ENCODE results near the gene RAB15. TPM values are rescaled to one million over a fixed set of nuclear protein-coding genes. Genes with fewer than 3 reads are reported as not detected.

The RAB15 gene
- total RNA-seq, 4 donors from 2014 or later = 2.5 to 10.0 (median 5.6) TPM

- Histone ChIP-seq H3K27me3 (no peaks in the 10 kb centered on the region), H3K4me3 (no peak overlapping the region), H3K36me3 (peaks cover 0 to 88% of the 10 kb centered on the region in 2 donors), H3K4me1 (no peaks in the 10 kb centered on the region), H3K9me3 (no peaks in the 10 kb centered on the region), H3K27ac (no peak overlapping the region)
- WGBS, 2 donors (ENCODE audit: low coverage in 1 of 2) = 75 to 82% methylated on average over 4 of the region's 4 CpGs
- TF ChIP-seq POLR2A (IDR thresholded peaks at IDR 0.05) = no peak
- TF ChIP-seq POLR2AphosphoS5 (IDR thresholded peaks at IDR 0.05) = no peak
- TF ChIP-seq CTCF (IDR thresholded peaks at IDR 0.05) = no peak
- TF ChIP-seq EP300 (IDR thresholded peaks at IDR 0.05) = no peak
- ATAC-seq = no peak
Measured at GRCh38 chr14:65012353-65012752, 40.2 kb upstream of the RAB15 start.

DNA sequence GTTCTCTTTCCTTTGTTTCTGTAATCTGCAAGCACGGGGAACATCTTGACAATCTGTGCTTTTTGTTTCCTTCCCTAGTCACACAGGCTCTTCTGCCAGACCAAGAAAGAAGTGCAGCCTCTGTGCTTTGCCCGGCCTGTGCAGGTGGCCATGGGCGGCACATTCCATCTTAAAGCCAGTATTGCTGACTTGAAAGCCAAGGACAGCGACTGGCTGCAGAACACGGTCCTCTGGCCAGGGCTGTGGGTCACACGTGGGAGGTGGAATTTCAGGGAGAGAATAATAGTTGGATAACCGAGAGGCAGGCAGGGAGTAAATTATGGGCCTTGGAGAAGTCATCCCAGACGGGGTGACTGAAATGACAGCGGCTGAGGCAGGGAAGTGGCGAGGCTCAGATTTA lies 39.4 kb upstream of the RAB15 start:
- ATAC-seq = no peak
- peaks cover 0 to 80% of the 10 kb centered on the region in 2 donors for H3K36me3 ChIP-seq

DNA sequence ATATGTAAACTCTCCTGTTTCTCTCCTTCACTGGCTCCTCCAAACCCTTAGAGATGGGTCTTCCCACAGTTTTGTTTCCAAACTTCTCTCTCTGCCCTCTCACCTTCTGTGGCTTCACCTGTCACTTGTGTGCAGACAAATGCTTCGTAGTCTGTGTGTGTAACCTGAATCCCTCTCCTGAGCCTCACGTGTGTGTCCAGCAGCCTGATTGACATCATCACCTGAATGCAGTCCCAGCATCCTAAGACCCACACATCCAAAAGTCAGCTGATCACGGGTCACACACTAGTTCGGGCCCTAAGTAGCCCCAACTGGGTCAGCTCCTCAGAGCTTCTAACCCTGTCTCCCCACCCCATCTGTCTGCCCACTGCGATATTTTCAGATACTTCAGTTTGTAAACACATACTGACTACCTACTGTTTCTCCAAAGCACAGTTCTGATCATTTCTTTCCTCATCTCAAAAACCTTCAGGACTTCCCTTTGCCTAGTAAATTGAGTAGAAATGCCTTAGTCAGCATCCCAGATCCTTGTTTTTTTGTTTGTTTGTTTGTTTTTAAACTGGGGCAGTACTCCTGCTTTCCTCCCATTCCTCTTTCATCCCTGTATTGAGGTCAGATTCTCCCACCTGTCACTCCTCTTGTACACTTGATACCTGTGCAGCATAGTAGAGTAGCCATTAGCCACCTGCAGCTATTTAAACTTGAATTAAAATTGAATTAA lies 38.2 kb upstream of the RAB15 start:
- no peak overlapping the region for H3K4me3 ChIP-seq
- H3K27ac ChIP-seq = no peak overlapping the region
- peaks cover 0 to 73% of the 10 kb centered on the region in 2 donors for H3K36me3 ChIP-seq
- no peaks in the 10 kb centered on the region for H3K4me1 ChIP-seq
- ATAC-seq = no peak
- H3K27me3 ChIP-seq = no peaks in the 10 kb centered on the region
- H3K9me3 ChIP-seq = no peaks in the 10 kb centered on the region
- 86 to 100% methylated on average over 2 to 5 of the region's 5 CpGs for WGBS, 2 donors (ENCODE audit: low coverage in 1 of 2)
- no peak for TF ChIP-seq POLR2AphosphoS5 (IDR thresholded peaks at IDR 0.05)
- TF ChIP-seq CTCF (IDR thresholded peaks at IDR 0.05) = no peak
- TF ChIP-seq EP300 (IDR thresholded peaks at IDR 0.05) = no peak
- TF ChIP-seq POLR2A (IDR thresholded peaks at IDR 0.05) = no peak

More for the DNA sequence above, 39.4 kb upstream of the RAB15 start:
- Histone ChIP-seq H3K4me1 (no peaks in the 10 kb centered on the region), H3K9me3 (no peaks in the 10 kb centered on the region), H3K27me3 (no peaks in the 10 kb centered on the region), H3K4me3 (no peak overlapping the region), H3K27ac (no peak overlapping the region)
- TF ChIP-seq CTCF (IDR thresholded peaks at IDR 0.05) (no peak), POLR2AphosphoS5 (IDR thresholded peaks at IDR 0.05) (no peak), POLR2A (IDR thresholded peaks at IDR 0.05) (no peak), EP300 (IDR thresholded peaks at IDR 0.05) (no peak)
- 77 to 82% methylated on average over 5 to 8 of the region's 10 CpGs for WGBS, 2 donors (ENCODE audit: low coverage in 1 of 2)

GRCh38 chr14:65007202-65007601 lies 35.1 kb upstream of the RAB15 start:
- TF ChIP-seq CTCF (IDR thresholded peaks at IDR 0.05) (no peak), EP300 (IDR thresholded peaks at IDR 0.05) (no peak), POLR2AphosphoS5 (IDR thresholded peaks at IDR 0.05) (no peak), POLR2A (IDR thresholded peaks at IDR 0.05) (no peak)
- no peak for ATAC-seq
- H3K27ac ChIP-seq = no peak overlapping the region
- H3K9me3 ChIP-seq = no peaks in the 10 kb centered on the region
- no peaks in the 10 kb centered on the region for H3K27me3 ChIP-seq
- 71% methylated on average over 1 of the region's 1 CpG; no CpG with 5 or more reads in 1 of the 2 donors for WGBS, 2 donors (ENCODE audit: low coverage in 1 of 2)
- no peak overlapping the region for H3K4me3 ChIP-seq
- H3K4me1 ChIP-seq = no peaks in the 10 kb centered on the region
- peaks cover 0 to 52% of the 10 kb centered on the region in 2 donors for H3K36me3 ChIP-seq

DNA sequence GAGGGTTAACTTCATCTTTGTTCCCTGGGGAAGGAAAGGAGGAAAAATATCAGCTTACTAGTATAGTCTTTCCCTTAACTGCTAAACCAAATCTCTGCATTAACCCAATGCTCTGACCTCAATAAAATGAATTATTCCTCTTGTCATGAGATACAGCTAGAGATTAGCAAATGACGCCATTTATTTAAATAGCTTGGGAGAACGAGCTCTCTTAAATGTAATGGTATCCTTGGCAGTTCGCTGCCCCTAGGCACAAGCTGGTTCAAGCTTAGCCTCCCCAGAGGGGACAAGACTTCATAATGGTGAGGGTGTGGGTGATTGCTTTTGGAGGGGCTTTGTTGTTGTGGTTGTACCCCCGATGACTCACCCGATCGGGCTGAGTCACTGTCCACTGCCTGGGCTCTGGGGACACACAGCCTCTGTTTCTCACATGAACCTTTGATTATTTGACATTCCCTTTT lies 34.2 kb upstream of the RAB15 start:
- no peak for ATAC-seq
- WGBS, 2 donors (ENCODE audit: low coverage in 1 of 2) = 75 to 80% methylated on average over 3 to 5 of the region's 6 CpGs

More for the DNA sequence above, 34.2 kb upstream of the RAB15 start:
- no peak overlapping the region for H3K4me3 ChIP-seq
- TF ChIP-seq POLR2AphosphoS5 (IDR thresholded peaks at IDR 0.05) = no peak
- no peaks in the 10 kb centered on the region for H3K27me3 ChIP-seq
- H3K36me3 ChIP-seq = peaks cover 0 to 43% of the 10 kb centered on the region in 2 donors
- H3K27ac ChIP-seq = no peak overlapping the region
- H3K4me1 ChIP-seq = peaks cover 0 to 2% (median 0%) of the 10 kb centered on the region in 3 donors
- no peaks in the 10 kb centered on the region for H3K9me3 ChIP-seq

All from gastroesophageal sphincter (tissue), 4 donors.